Mesenchymal stem cell (in vitro differentiated cells and primary cell): ENCODE data around the gene FAM83F.
A peak's percentile ranks its signal among the peaks of the same experiment; 100 is the strongest.

ENCODE experiments used
- DNase-seq: peaks from one replicate; pipeline ENCODE4 v3.0.0-alpha.2; 2013
- H2AFZ ChIP-seq: one replicate; pipeline ENCODE4 v1.6.1; 2013; ENCODE audit warnings: low read depth, mild to moderate bottlenecking, control low read depth, inconsistent platforms, low read length, moderate library complexity
- H2AK5ac ChIP-seq: 2 replicates; pipeline ENCODE4 v1.6.1; 2013; ENCODE audit warnings: low read length, moderate library complexity, mild to moderate bottlenecking, inconsistent platforms; ENCODE audit not compliant: severe bottlenecking
- H2BK120ac ChIP-seq: one replicate; pipeline ENCODE4 v1.6.1; 2013; ENCODE audit warnings: low read depth, mild to moderate bottlenecking, inconsistent platforms, low read length, moderate library complexity
- H2BK12ac ChIP-seq, 2 experiments: one replicate each; pipeline ENCODE4 v1.6.1; 2013; ENCODE audit warnings: inconsistent platforms in 2 of 2, low read length in 2 of 2, mild to moderate bottlenecking in 2 of 2, moderate library complexity in 2 of 2, control low read depth in 1 of 2
- H2BK15ac ChIP-seq: one replicate; pipeline ENCODE4 v1.6.1; 2013; ENCODE audit warnings: mild to moderate bottlenecking, low read depth, inconsistent platforms; ENCODE audit not compliant: poor library complexity, severe bottlenecking
- H2BK5ac ChIP-seq: 2 replicates; pipeline ENCODE4 v1.6.1; 2013; ENCODE audit warnings: low read depth, mild to moderate bottlenecking, low read length, control low read depth, inconsistent platforms; ENCODE audit not compliant: poor library complexity, severe bottlenecking
- H3K14ac ChIP-seq, 2 experiments: one replicate each; pipeline ENCODE4 v1.6.1; 2013; ENCODE audit warnings: inconsistent platforms in 2 of 2, low read length in 2 of 2, control low read depth in 1 of 2, mild to moderate bottlenecking in 1 of 2, moderate library complexity in 1 of 2
- H3K18ac ChIP-seq, 2 experiments: one replicate each; pipeline ENCODE4 v1.6.1; 2013; ENCODE audit warnings: inconsistent platforms in 2 of 2, low read length in 2 of 2, control low read depth in 1 of 2, low read depth in 1 of 2, mild to moderate bottlenecking in 1 of 2
- H3K23ac ChIP-seq, 2 experiments: one replicate each; pipeline ENCODE4 v1.6.1; 2013; ENCODE audit warnings: inconsistent platforms in 2 of 2, low read length in 2 of 2, mild to moderate bottlenecking in 2 of 2, moderate library complexity in 2 of 2, control low read depth in 1 of 2
- H3K27ac ChIP-seq: 2 replicates; pipeline ENCODE4 v1.5.1; 2013; ENCODE audit warnings: mild to moderate bottlenecking, moderate library complexity, low read length, control low read depth, inconsistent platforms; ENCODE audit not compliant: poor library complexity, severe bottlenecking
- H3K27me3 ChIP-seq, 2 experiments: 2 replicates each; pipeline versions ENCODE4 v1.6.1 to v1.7.0; 2013; ENCODE audit warnings: low read length in 2 of 2, mild to moderate bottlenecking in 2 of 2, moderate library complexity in 2 of 2, control low read depth in 1 of 2, inconsistent platforms in 1 of 2; ENCODE audit not compliant: control insufficient read depth in 1 of 2, insufficient read depth in 1 of 2
- H3K36me3 ChIP-seq, 2 experiments: 2 replicates each; pipeline versions ENCODE4 v1.6.1 to v1.7.0; 2013; ENCODE audit warnings: low read length in 2 of 2, control low read depth in 1 of 2, inconsistent platforms in 1 of 2, low read depth in 1 of 2, mild to moderate bottlenecking in 1 of 2; ENCODE audit not compliant: insufficient read depth in 2 of 2, control insufficient read depth in 1 of 2
- H3K4ac ChIP-seq, 2 experiments: one replicate each; pipeline ENCODE4 v1.6.1; 2013; ENCODE audit warnings: inconsistent platforms in 2 of 2, low read length in 2 of 2, mild to moderate bottlenecking in 2 of 2, moderate library complexity in 2 of 2, control low read depth in 1 of 2, low read depth in 1 of 2
- H3K4me1 ChIP-seq: 2 replicates; pipeline ENCODE4 v1.6.1; 2013; ENCODE audit warnings: low read depth, low read length, control low read depth; ENCODE audit not compliant: control insufficient read depth, insufficient read depth
- H3K4me2 ChIP-seq: 2 replicates; pipeline ENCODE4 v1.6.1; 2013; ENCODE audit warnings: low read length, mild to moderate bottlenecking, inconsistent platforms; ENCODE audit not compliant: poor library complexity, severe bottlenecking
- H3K4me3 ChIP-seq, 2 experiments: 2 replicates each; pipeline versions ENCODE4 v1.5.1 to v1.7.0; 2013; ENCODE audit warnings: low read length in 2 of 2, mild to moderate bottlenecking in 2 of 2, control low read depth in 1 of 2, low read depth in 1 of 2; ENCODE audit not compliant: insufficient read depth in 1 of 2
- H3K79me1 ChIP-seq: replicated peaks from 2 replicates; pipeline ENCODE4 v1.6.1; 2013; ENCODE audit warnings: mild to moderate bottlenecking, control low read depth, low read length, inconsistent platforms; ENCODE audit not compliant: poor library complexity, severe bottlenecking
- H3K9ac ChIP-seq: 2 replicates; pipeline ENCODE4 v1.7.0; 2013; ENCODE audit warnings: mild to moderate bottlenecking, low read length, moderate library complexity
- H3K9me3 ChIP-seq: 2 replicates; pipeline ENCODE4 v1.7.0; 2013; ENCODE audit warnings: mild to moderate bottlenecking, low read length; ENCODE audit not compliant: control insufficient read depth
- H4K8ac ChIP-seq: one replicate; pipeline ENCODE4 v1.6.1; 2013; ENCODE audit warnings: inconsistent platforms, mild to moderate bottlenecking, low read length, moderate library complexity
- H4K91ac ChIP-seq: one replicate; pipeline ENCODE4 v1.6.1; 2013; ENCODE audit warnings: mild to moderate bottlenecking, low read length, inconsistent platforms
- WGBS: methylation state at CpG from one replicate; pipeline ENCODE4 v1.1.7; 2013; ENCODE audit warnings: mixed read lengths; 5-methylcytosine and 5-hydroxymethylcytosine counted together

The FAM83F gene

DNA sequence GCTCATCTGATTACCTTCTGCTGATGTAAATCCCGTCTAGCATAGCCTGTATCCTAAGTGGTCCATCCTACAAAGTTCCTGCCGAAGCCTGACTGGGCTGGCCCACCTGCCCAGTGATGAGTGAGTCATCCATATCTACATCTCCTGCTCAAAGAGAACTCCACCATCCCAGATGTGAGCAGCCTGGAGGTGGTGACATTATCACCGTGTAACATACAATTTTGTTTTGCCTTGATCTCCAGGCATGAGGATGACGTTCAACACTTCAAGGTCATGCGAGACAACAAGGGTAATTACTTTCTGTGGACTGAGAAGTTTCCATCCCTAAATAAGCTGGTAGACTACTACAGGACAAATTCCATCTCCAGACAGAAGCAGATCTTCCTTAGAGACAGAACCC, 29.0 kb upstream of the FAM83F start:
- Histone ChIP-seq H3K23ac (no peak overlapping the region), H3K18ac (no peak overlapping the region), H2BK5ac (no peak overlapping the region), H3K36me3 (no peaks in the 10 kb centered on the region), H3K27ac (no peak overlapping the region), H2AFZ (no peak overlapping the region), H4K8ac (no peak overlapping the region), H3K14ac (no peak overlapping the region), H3K9me3 (no peaks in the 10 kb centered on the region), H3K4me1 (peaks cover 14% of the 10 kb centered on the region), H2BK12ac (no peak overlapping the region), H3K27me3 (peaks cover 0 to 40% of the 10 kb centered on the region in 2 experiments), H3K9ac (no peak overlapping the region), H3K79me1 (no peaks in the 10 kb centered on the region), H2BK15ac (no peak overlapping the region), H3K4ac (no peak overlapping the region), H4K91ac (no peak overlapping the region), H2BK120ac (no peak overlapping the region), H3K4me2 (no peak overlapping the region), H2AK5ac (no peak overlapping the region), H3K4me3 (no peak overlapping the region)
- WGBS = 93% methylated on average over 5 of the region's 5 CpGs
- DNase-seq = no peak

DNA sequence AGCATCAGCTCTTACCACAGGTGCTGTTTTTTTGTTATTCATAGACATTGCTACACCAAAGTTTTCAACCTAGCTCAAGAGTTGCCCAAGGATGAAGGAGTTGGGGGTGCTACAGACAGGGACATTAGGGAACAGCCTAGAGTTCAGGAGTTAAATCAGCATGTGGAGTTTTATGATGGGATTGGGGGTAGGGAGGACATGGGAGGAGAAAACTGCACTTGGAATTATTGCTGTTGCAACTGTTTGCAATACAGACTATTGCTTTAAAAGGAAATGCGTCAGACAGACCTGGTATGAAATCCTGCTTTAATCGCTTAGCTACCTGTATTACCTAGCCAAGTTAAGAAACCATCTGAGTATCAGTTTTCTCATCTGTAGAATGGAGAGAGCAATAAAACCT, 28.3 kb upstream of the FAM83F start:
- no peak overlapping the region for H3K9ac ChIP-seq
- H4K91ac ChIP-seq = no peak overlapping the region
- no peak overlapping the region for H2AFZ ChIP-seq
- H2BK12ac ChIP-seq = no peak overlapping the region
- H3K9me3 ChIP-seq = no peaks in the 10 kb centered on the region
- H3K23ac ChIP-seq = no peak overlapping the region
- no CpG with 5 or more reads among the region's 2 CpGs for WGBS
- H3K79me1 ChIP-seq = no peaks in the 10 kb centered on the region
- H2AK5ac ChIP-seq = no peak overlapping the region
- H3K27me3 ChIP-seq = peaks cover 2 to 47% of the 10 kb centered on the region in 2 experiments
- H3K4me2 ChIP-seq = no peak overlapping the region
- DNase-seq = no peak
- H2BK15ac ChIP-seq = no peak overlapping the region
- no peak overlapping the region for H3K4ac ChIP-seq
- no peaks in the 10 kb centered on the region for H3K36me3 ChIP-seq
- H2BK120ac ChIP-seq = no peak overlapping the region
- no peak overlapping the region for H3K14ac ChIP-seq
- H2BK5ac ChIP-seq = no peak overlapping the region
- no peak overlapping the region for H4K8ac ChIP-seq
- H3K18ac ChIP-seq = no peak overlapping the region
- peaks cover 9% of the 10 kb centered on the region for H3K4me1 ChIP-seq
- no peak overlapping the region for H3K4me3 ChIP-seq
- no peak overlapping the region for H3K27ac ChIP-seq

DNA sequence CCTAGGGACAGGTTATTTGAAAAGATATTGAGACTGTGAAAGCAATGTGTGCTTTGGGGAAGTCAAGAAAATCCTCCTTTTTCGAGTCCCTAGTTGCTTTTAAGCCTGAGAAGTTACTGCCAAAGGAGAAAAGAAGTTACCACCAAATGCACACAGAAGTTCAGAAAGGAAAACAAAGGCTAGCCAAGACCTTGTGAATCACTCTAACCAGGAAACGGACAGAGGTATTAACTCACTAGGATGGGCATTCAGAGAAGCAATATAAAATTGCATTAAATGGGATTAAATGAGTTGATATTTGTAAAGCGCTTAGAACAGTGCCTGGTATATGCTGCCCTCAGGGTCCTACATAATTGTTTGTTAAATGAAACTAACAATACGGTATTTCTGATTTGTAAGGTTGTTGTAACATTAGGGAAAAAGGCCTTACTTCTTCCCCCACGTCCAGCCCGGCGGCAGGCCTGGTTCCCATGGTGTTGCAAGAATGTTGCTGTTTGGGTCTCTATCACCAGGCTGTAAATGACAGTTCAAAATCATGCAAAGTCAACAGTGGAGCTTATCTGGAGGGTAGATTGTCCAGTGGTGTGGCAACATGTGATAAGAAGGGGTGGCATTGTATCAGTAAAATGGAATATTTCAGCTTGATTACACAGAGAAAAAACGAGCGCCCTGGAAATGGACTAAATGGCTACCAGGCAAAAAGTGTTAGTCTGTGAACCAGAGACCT, 27.5 kb upstream of the FAM83F start:
- Histone ChIP-seq H3K9me3 (no peaks in the 10 kb centered on the region), H2AFZ (no peak overlapping the region), H3K4me3 (no peak overlapping the region), H3K4ac (no peak overlapping the region), H3K14ac (no peak overlapping the region), H3K27ac (no peak overlapping the region), H3K9ac (no peak overlapping the region), H2BK5ac (no peak overlapping the region), H3K4me2 (no peak overlapping the region), H3K18ac (no peak overlapping the region), H3K4me1 (peaks cover 6% of the 10 kb centered on the region), H2BK12ac (no peak overlapping the region), H3K23ac (no peak overlapping the region), H2BK15ac (no peak overlapping the region), H3K79me1 (no peaks in the 10 kb centered on the region), H3K36me3 (no peaks in the 10 kb centered on the region), H4K8ac (no peak overlapping the region), H4K91ac (no peak overlapping the region), H2AK5ac (no peak overlapping the region), H3K27me3 (peaks cover 10 to 55% of the 10 kb centered on the region in 2 experiments), H2BK120ac (no peak overlapping the region)
- 91% methylated on average over 9 of the region's 9 CpGs for WGBS
- no peak for DNase-seq

DNA sequence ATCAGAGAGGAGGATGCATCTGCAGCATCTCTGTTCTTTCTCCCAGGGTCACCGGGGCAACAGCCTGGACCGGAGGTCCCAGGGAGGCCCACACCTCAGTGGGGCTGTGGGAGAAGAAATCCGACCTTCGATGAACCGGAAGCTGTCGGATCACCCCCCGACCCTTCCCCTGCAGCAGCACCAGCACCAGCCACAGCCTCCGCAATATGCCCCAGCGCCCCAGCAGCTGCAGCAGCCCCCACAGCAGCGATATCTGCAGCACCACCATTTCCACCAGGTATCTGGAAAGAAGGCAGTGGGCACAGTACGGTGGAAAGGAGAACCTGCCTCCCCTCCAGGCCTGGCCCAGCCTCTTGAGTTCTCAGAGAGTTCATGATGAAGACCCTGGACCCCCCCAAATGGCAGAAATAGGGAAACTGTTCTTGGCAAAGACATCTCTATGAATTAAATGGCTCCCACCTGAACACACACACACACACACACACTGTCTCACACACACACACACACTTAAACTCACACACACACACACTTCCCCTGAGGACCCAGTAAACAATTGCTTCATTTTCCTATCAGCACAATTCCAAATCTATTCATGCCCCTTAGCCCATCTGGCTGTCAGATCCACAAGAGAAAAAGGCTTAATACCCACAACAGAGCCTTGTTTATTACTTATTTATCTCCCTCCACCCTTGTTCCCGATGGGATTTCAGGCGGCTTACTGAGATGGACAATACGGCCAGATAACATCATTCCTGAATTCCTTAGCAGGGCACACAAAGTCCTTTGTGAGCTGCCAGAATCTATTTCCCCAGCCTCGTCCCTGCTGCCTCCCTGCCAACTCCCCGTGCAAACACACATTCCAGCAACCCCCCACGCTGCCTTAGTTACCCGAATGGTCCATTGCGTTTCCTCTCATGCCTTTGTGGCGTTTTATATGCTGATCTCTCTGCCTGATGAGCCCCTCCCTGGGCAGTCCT, 26.5 kb upstream of the FAM83F start:
- Histone ChIP-seq H4K8ac (no peak overlapping the region), H2BK15ac (no peak overlapping the region), H3K4me1 (peaks cover 3% of the 10 kb centered on the region), H3K27me3 (peaks cover 20 to 65% of the 10 kb centered on the region in 2 experiments), H3K4me3 (no peak overlapping the region), H2BK120ac (no peak overlapping the region), H3K36me3 (no peaks in the 10 kb centered on the region), H4K91ac (no peak overlapping the region), H2AK5ac (no peak overlapping the region), H3K14ac (peak overlapping the region in 1 of 2 experiments; percentile 49), H2AFZ (no peak overlapping the region), H3K4ac (no peak overlapping the region), H2BK5ac (no peak overlapping the region), H3K9me3 (no peaks in the 10 kb centered on the region), H2BK12ac (no peak overlapping the region), H3K27ac (no peak overlapping the region), H3K9ac (no peak overlapping the region), H3K79me1 (no peaks in the 10 kb centered on the region), H3K4me2 (no peak overlapping the region), H3K23ac (no peak overlapping the region), H3K18ac (no peak overlapping the region)
- 86% methylated on average over 20 of the region's 20 CpGs for WGBS
- no peak for DNase-seq
